Measurements from ENCODE around the gene PITPNM1. TPM values are rescaled to one million over a fixed set of nuclear protein-coding genes. Genes with fewer than 3 reads are reported as not detected.

Gene PITPNM1
- total and polyA plus RNA-seq, 2 donors (not counting 1 experiment from before 2014, with no cell fraction given), result 4.7 to 10.2 TPM

GRCh38 chr11:67494371-67495233, 10.6 kb downstream of the PITPNM1 start:
- Histone ChIP-seq H3K4me3 (replicated peaks in 1 of 4; ENCODE audit: control extremely low read depth in 1 of 4, insufficient read depth in 1 of 4, low read depth in 3 of 4, low read length in 4 of 4) (no peak overlapping the region), H3K4me2 (ENCODE audit: extremely low read depth, insufficient read depth, low read length) (no peak overlapping the region), H2AFZ (ENCODE audit: low read length) (no peak overlapping the region), H3K79me2 (ENCODE audit: control insufficient read depth, insufficient read depth, low read length) (no peaks in the 10 kb centered on the region), H3K9ac (ENCODE audit: insufficient read depth, low read length) (no peak overlapping the region), H3K4me1 (ENCODE audit: control insufficient read depth, extremely low read depth, insufficient read depth, low read length) (no peaks in the 10 kb centered on the region), H3K27me3 (ENCODE audit: control insufficient read depth, insufficient read depth, low read length) (no peaks in the 10 kb centered on the region), H3K9me3 (ENCODE audit: control insufficient read depth, insufficient read depth, low read depth, low read length) (no peaks in the 10 kb centered on the region), H4K20me1 (ENCODE audit: control insufficient read depth, extremely low read depth, insufficient read depth, low read length) (no peaks in the 10 kb centered on the region), H3K27ac (ENCODE audit: insufficient read depth, low read length) (no peak overlapping the region), H3K36me3 (ENCODE audit: control insufficient read depth, insufficient read depth, low read length) (peaks cover 9% of the 10 kb centered on the region)
- no peak for DNase-seq (ENCODE audit: low read depth in 2 of 2)
- no peak for TF ChIP-seq CTCF (conservative IDR thresholded peaks at IDR 0.05 in 1 of 2, IDR thresholded peaks at IDR 0.05 in 1 of 2; ENCODE audit: low read depth in 1 of 2, low read length in 2 of 2)
- no peak for TF ChIP-seq EZH2 (IDR thresholded peaks at IDR 0.05; ENCODE audit: low read length, missing control alignments)

DNA sequence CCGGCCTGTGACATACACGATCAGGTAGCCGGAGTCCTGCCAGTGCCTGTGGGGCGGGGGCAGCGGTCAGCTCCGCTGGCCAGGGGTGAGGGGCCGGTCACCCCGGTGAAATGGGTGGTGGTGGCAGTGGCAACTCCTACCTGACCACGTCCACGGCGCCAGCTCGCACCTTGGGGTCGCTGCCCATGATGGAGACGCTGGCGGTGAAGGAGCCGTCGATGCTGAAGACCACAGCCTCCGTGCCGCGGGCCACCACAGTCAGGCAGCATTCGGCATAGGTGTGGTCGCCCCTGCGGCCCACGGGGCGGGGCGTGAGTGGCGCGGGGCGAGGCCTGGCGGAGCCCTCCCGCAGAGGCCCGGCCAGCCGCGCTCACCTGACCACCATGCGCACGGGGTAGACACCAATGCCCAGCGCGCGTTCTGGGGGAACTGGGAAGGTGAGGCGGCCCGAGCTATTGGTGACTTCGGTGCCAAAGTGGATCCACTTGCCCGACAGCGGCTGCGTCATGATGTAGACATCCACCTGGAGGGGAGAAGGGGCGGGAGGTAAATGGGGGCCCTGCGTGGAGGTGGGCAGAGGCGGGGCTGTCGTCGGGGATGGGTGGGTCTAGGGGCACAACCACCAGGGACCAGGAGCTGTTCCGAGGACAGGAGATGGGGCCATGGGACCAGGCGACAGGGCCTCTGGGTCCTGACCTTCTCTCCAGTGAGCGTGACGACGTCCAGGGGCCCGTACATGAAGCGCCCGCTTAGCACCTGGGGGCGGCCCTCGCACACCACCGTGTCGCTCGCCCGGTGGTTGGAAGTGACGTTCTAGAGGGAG, 11.4 kb downstream of the PITPNM1 start:
- Histone ChIP-seq H3K27ac (ENCODE audit: insufficient read depth, low read length) (no peak overlapping the region), H3K27me3 (ENCODE audit: control insufficient read depth, insufficient read depth, low read length) (no peaks in the 10 kb centered on the region), H3K36me3 (ENCODE audit: control insufficient read depth, insufficient read depth, low read length) (peaks cover 9% of the 10 kb centered on the region), H3K4me3 (replicated peaks in 1 of 4; ENCODE audit: control extremely low read depth in 1 of 4, insufficient read depth in 1 of 4, low read depth in 3 of 4, low read length in 4 of 4) (no peak overlapping the region), H3K4me2 (ENCODE audit: extremely low read depth, insufficient read depth, low read length) (no peak overlapping the region), H3K9me3 (ENCODE audit: control insufficient read depth, insufficient read depth, low read depth, low read length) (no peaks in the 10 kb centered on the region), H3K9ac (ENCODE audit: insufficient read depth, low read length) (no peak overlapping the region), H3K4me1 (ENCODE audit: control insufficient read depth, extremely low read depth, insufficient read depth, low read length) (no peaks in the 10 kb centered on the region), H4K20me1 (ENCODE audit: control insufficient read depth, extremely low read depth, insufficient read depth, low read length) (no peaks in the 10 kb centered on the region), H2AFZ (ENCODE audit: low read length) (no peak overlapping the region), H3K79me2 (ENCODE audit: control insufficient read depth, insufficient read depth, low read length) (no peaks in the 10 kb centered on the region)
- no peak for DNase-seq (ENCODE audit: low read depth in 2 of 2)
- TF ChIP-seq CTCF (conservative IDR thresholded peaks at IDR 0.05 in 1 of 2, IDR thresholded peaks at IDR 0.05 in 1 of 2; ENCODE audit: low read depth in 1 of 2, low read length in 2 of 2) (no peak), EZH2 (IDR thresholded peaks at IDR 0.05; ENCODE audit: low read length, missing control alignments) (no peak)

All from fibroblast of lung (primary cell).